ENCODE measurements around the gene LPCAT3.
"Not testable (repeated sequence)": the region's sequence is repeated elsewhere in the genome, so short reads cannot be mapped to it uniquely, and the experiment has no call there.

The LPCAT3 gene

GRCh38 chr12:7035463-7035862, 17.2 kb upstream of the LPCAT3 start:
- DNase-seq: no peak

- DNase-seq: no peak
Measured at GRCh38 chr12:7034464-7034863, 16.2 kb upstream of the LPCAT3 start.

GRCh38 chr12:7032990-7033389, 14.7 kb upstream of the LPCAT3 start:
- no peak for DNase-seq

GRCh38 chr12:7031306-7031705, 13.0 kb upstream of the LPCAT3 start:
- no peak for DNase-seq

GRCh38 chr12:7026854-7027253, 8.6 kb upstream of the LPCAT3 start:
- no peak for DNase-seq

- no peak for DNase-seq
Measured at GRCh38 chr12:7023114-7023513, 4.8 kb upstream of the LPCAT3 start.

- DNase-seq: no peak
Measured at GRCh38 chr12:7021956-7022355, 3.7 kb upstream of the LPCAT3 start.

GRCh38 chr12:7019043-7019569, 830 bp upstream of the LPCAT3 start:
- DNase-seq: no peak

GRCh38 chr12:7017870-7018349, 366 bp downstream of the LPCAT3 start:
- peak; percentile 52 for DNase-seq

GRCh38 chr12:7016958-7017571, 1.2 kb downstream of the LPCAT3 start:
- DNase-seq: no peak

- DNase-seq: no peak
Measured at GRCh38 chr12:7015555-7016370, 2.5 kb downstream of the LPCAT3 start.

GRCh38 chr12:7013101-7013500, 5.2 kb downstream of the LPCAT3 start:
- DNase-seq: no peak

- DNase-seq: no peak
Measured at GRCh38 chr12:7012024-7012607, 6.2 kb downstream of the LPCAT3 start.

GRCh38 chr12:7011398-7011797, 6.9 kb downstream of the LPCAT3 start:
- DNase-seq: not testable (repeated sequence)

- DNase-seq: no peak
Measured at GRCh38 chr12:7009512-7009911, 8.8 kb downstream of the LPCAT3 start.

- DNase-seq: no peak
Measured at GRCh38 chr12:7008864-7009263, 9.4 kb downstream of the LPCAT3 start.

- DNase-seq: no peak
Measured at GRCh38 chr12:7006639-7007038, 11.6 kb downstream of the LPCAT3 start.

GRCh38 chr12:7005311-7005710, 13.0 kb downstream of the LPCAT3 start:
- DNase-seq: no peak

GRCh38 chr12:7004840-7005239, 13.4 kb downstream of the LPCAT3 start:
- DNase-seq: no peak

- DNase-seq: no peak
Measured at GRCh38 chr12:7004287-7004803, 13.9 kb downstream of the LPCAT3 start.

GRCh38 chr12:7001921-7002591, 16.2 kb downstream of the LPCAT3 start:
- DNase-seq: no peak

GRCh38 chr12:6998715-6999451, 19.4 kb downstream of the LPCAT3 start:
- no peak for DNase-seq
